GM12878 (cell line): Measurements from ENCODE around the gene ANKRD42. TPM values are rescaled to one million over a fixed set of nuclear protein-coding genes. Genes with fewer than 3 reads are reported as not detected.
A peak's percentile ranks its signal among the peaks of the same experiment; 100 is the strongest.

Source experiments
- ATAC-seq: fragments of 200-7000 bp; cut with Tn5 transposase; 3 replicates; pipeline ENCODE4 v1.9.1; 2020; ENCODE audit warnings: mild to moderate bottlenecking, moderate library complexity
- BruUV-seq: library from RNA; stranded (reverse); fragments of 400-500 nt; replicated peaks from 2 replicates; lab custom pipeline; 2021; lab: Mats Ljungman, UMichigan
- CTCF ChIA-PET: fragments of 300-600 bp; sonication (Branson Sonifier 250); formaldehyde crosslinking; extraction: SDS; loops from one replicate; lab custom pipeline; 2021; ENCODE audit warnings: inconsistent platforms; lab: Yijun Ruan, JAX
- POLR2A ChIA-PET: fragments of 350-600 bp; formaldehyde crosslinking; extraction: SDS; loops from one replicate; lab custom pipeline; 2021; ENCODE audit warnings: inconsistent platforms; lab: Charles Lee
- RAD21 ChIA-PET: fragments of 300-600 bp; sonication (Branson Sonifier 250); formaldehyde crosslinking; loops from one replicate; lab custom pipeline; 2023; ENCODE audit warnings: antibody characterized with exemption; ENCODE audit not compliant: unreplicated experiment; lab: Charles Lee
- SMC1A ChIA-PET: fragments of 300-600 bp; sonication (Branson Sonifier 250); formaldehyde crosslinking; loops from one replicate; lab custom pipeline; 2023; ENCODE audit not compliant: unreplicated experiment, uncharacterized antibody; lab: Charles Lee
- DNase-seq: peaks from one replicate; pipeline ENCODE4 v3.0.0-alpha.2; 2011; ENCODE audit warnings: low read depth, low spot score
- FAIRE-seq: peaks from 3 replicates; lab custom pipeline; 2011; peaks lifted over from hg19 to GRCh38; lab: Jason Lieb, UNC
- H2AFZ ChIP-seq: 2 replicates; pipeline ENCODE4 v1.6.0; 2011; ENCODE audit warnings: low read depth, low read length, control low read depth; ENCODE audit not compliant: control insufficient read depth
- H3K27ac ChIP-seq: 2 replicates; pipeline ENCODE4 v1.5.1; 2011; ENCODE audit warnings: control low read depth; ENCODE audit not compliant: control insufficient read depth, insufficient read depth
- H3K27me3 ChIP-seq, 2 experiments: replicated peaks in 1 of 2; 2 replicates each; pipeline versions ENCODE4 v1.6.0 to v1.6.1; 2011; ENCODE audit warnings: low read length in 1 of 2; ENCODE audit not compliant: control insufficient read depth in 2 of 2, insufficient read depth in 2 of 2
- H3K36me3 ChIP-seq, 2 experiments: 2 replicates each; pipeline ENCODE4 v1.5.1; 2011; ENCODE audit warnings: low read length in 1 of 2; ENCODE audit not compliant: control insufficient read depth in 2 of 2, insufficient read depth in 2 of 2
- H3K4me1 ChIP-seq: 2 replicates; pipeline ENCODE4 v1.6.1; 2011; ENCODE audit warnings: mild to moderate bottlenecking, low read length, moderate library complexity, mixed read lengths; ENCODE audit not compliant: control insufficient read depth, insufficient read depth
- H3K4me2 ChIP-seq: 2 replicates; pipeline ENCODE4 v1.6.0; 2011; ENCODE audit warnings: control low read depth; ENCODE audit not compliant: control insufficient read depth, insufficient read depth
- H3K4me3 ChIP-seq: fragments of 200-600 bp; sonication (generic); 2 replicates; pipeline ENCODE4 v1.5.1; 2016
- H3K79me2 ChIP-seq: 2 replicates; pipeline ENCODE4 v1.6.0; 2011; ENCODE audit warnings: low read length; ENCODE audit not compliant: control insufficient read depth, insufficient read depth
- H3K9ac ChIP-seq: 2 replicates; pipeline ENCODE4 v1.8.0; 2011; ENCODE audit warnings: low read length, control low read depth, mixed read lengths; ENCODE audit not compliant: control insufficient read depth, insufficient read depth
- H3K9me3 ChIP-seq: replicated peaks from 3 replicates; pipeline ENCODE4 v1.5.1; 2011; ENCODE audit warnings: mild to moderate bottlenecking, low read length; ENCODE audit not compliant: control insufficient read depth, insufficient read depth
- H4K20me1 ChIP-seq: 2 replicates; pipeline ENCODE4 v1.6.0; 2011; ENCODE audit not compliant: control insufficient read depth, insufficient read depth
- CEBPB ChIP-seq, 2 experiments: fragments of 150-350 bp in 1 of 2; IDR thresholded peaks; 2 replicates each; pipeline ENCODE4 v1.6.1; 2012 to 2014; ENCODE audit warnings: low read depth in 2 of 2, low read length in 2 of 2, borderline replicate concordance in 1 of 2, inconsistent platforms in 1 of 2
- EZH2 ChIP-seq: IDR thresholded peaks from 2 replicates; pipeline ENCODE4 v1.6.1; 2012; ENCODE audit warnings: low read depth, mild to moderate bottlenecking, control low read depth, inconsistent platforms, low read length, borderline replicate concordance; ENCODE audit not compliant: control insufficient read depth
- HDAC6 ChIP-seq: fragments of 200-600 bp; sonication (generic); IDR thresholded peaks from one replicate; pipeline ENCODE4 v1.8.0; 2017; ENCODE audit warnings: antibody characterized with exemption; ENCODE audit not compliant: unreplicated experiment
- TARDBP ChIP-seq: IDR thresholded peaks from 2 replicates; pipeline ENCODE4 v1.6.1; 2016; ENCODE audit warnings: borderline replicate concordance
- WGBS: methylation state at CpG from one replicate; pipeline ENCODE4 v1.1.6; 2016; ENCODE audit warnings: low lambda C conversion rate; ENCODE audit not compliant: insufficient replicate concordance, insufficient coverage; ENCODE audit errors: missing lambda C conversion rate; 5-methylcytosine and 5-hydroxymethylcytosine counted together
- in situ Hi-C: fragments of 300-500 bp; cut with MboI; formaldehyde crosslinking; loops from 9 replicates; pipeline ENCODE4 v1.14.3; 2018; ENCODE audit warnings: mixed read lengths
- intact Hi-C: fragments of 100-400 bp; cut with micrococcal nuclease; formaldehyde crosslinking; loops from one replicate; pipeline ENCODE4 v1.14.2; 2022; ENCODE audit not compliant: unreplicated experiment
- polyA plus RNA-seq, 11 experiments: library from polyadenylated mRNA; depleted of rRNA in 4 of 11; unstranded in 6 of 11; stranded (reverse) in 5 of 11; fragments of >200 nt; fragmentation: Nextera tagmentation in 4 of 11; fragmentation: Illumina TruSeq in 1 of 11; extraction: Ambion mirVana in 4 of 11; extraction: Trizol in 1 of 11; gene quantifications; 1 replicate in 1 of 11; 2 replicates in 10 of 11; pipeline versions ENCODE4 v1.2.1 to v1.2.3, GENCODE V29; 2011 to 2016; ENCODE audit warnings: inconsistent platforms in 2 of 11, missing spikeins in 2 of 11, low read depth in 1 of 11
- total RNA-seq, 4 experiments: library from RNA; depleted of rRNA in 3 of 4; stranded (reverse); fragments of >200 nt in 3 of 4; fragmentation: Illumina TruSeq in 1 of 4; extraction: Trizol in 1 of 4; gene quantifications; 2 replicates each; pipeline versions ENCODE4 v1.2.1 to v1.2.3, GENCODE V29; 2013 to 2021
- TF ChIP-seq, protein P1 (sequence below): fragments of 450-650 bp; IDR thresholded peaks from 2 replicates; pipeline ENCODE4 v1.6.1; 2017; ENCODE audit warnings: borderline replicate concordance

ANKRD42 gene
- total and polyA plus RNA-seq, 10 of the 15 experiments (the other 5 are each of a cell fraction or from before 2014, with no cell fraction given) = 0.68 to 3.2 (median 2.0) TPM

DNA sequence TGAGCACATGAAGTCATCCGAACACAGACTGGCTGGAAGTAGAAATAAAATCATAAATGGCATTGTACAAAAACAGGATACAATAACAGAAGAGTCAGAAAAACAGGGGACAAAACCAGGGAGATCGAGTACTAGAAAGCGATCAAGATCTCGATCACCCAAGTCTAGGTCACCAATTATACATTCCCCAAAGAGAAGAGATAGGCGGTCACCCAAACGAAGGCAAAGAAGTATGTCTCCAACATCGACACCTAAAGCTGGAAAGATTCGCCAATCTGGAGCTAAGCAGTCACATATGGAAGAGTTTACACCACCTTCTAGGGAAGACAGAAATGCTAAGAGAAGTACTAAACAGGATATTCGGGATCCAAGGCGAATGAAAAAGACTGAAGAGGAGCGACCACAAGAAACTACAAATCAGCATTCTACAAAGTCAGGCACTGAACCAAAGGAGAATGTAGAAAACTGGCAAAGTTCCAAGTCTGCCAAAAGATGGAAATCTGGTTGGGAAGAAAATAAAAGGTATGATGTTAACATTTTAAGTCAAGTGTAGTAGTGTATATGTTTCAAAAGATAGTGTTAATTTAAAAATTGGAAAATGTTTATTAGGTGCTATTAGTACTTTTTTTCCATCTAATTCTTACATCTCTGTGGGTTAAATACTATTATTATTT lies 27.2 kb upstream of the ANKRD42 start:
- RAD21 ChIA-PET = no interaction called here
- H3K27me3 ChIP-seq = no peaks in the 10 kb centered on the region
- DNase-seq (no peak), ATAC-seq (no peak), FAIRE-seq (no peak)
- H3K4me1 ChIP-seq = peaks cover 4% of the 10 kb centered on the region
- H3K4me3 ChIP-seq = no peak overlapping the region
- H3K36me3 ChIP-seq = peaks cover 14 to 60% of the 10 kb centered on the region in 2 experiments
- H3K9me3 ChIP-seq = no peaks in the 10 kb centered on the region; the same call in 1 of the 3 replicates
- CTCF ChIA-PET = no interaction called here
- no peak overlapping the region for H2AFZ ChIP-seq
- H3K27ac ChIP-seq = no peak overlapping the region
- intact Hi-C loops = no loop called here
- SMC1A ChIA-PET = no interaction called here
- POLR2A ChIA-PET = interaction anchor here (1.9 kb wide), 1 partner anchor 10 kb away, joined by 7 read pairs; the partner anchor contains the start of gene PCF11
- H3K9ac ChIP-seq = no peak overlapping the region
- H3K79me2 ChIP-seq = peaks cover 82% of the 10 kb centered on the region
- H4K20me1 ChIP-seq = peaks cover 3% of the 10 kb centered on the region; the same call in 1 of the 2 replicates
- TF ChIP-seq, protein P1, sequence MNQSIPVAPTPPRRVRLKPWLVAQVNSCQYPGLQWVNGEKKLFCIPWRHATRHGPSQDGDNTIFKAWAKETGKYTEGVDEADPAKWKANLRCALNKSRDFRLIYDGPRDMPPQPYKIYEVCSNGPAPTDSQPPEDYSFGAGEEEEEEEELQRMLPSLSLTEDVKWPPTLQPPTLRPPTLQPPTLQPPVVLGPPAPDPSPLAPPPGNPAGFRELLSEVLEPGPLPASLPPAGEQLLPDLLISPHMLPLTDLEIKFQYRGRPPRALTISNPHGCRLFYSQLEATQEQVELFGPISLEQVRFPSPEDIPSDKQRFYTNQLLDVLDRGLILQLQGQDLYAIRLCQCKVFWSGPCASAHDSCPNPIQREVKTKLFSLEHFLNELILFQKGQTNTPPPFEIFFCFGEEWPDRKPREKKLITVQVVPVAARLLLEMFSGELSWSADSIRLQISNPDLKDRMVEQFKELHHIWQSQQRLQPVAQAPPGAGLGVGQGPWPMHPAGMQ = no peak
- TF ChIP-seq TARDBP = no peak
- no peak for TF ChIP-seq HDAC6
- TF ChIP-seq CEBPB (IDR thresholded peaks at IDR 0.05; ENCODE audit: borderline replicate concordance in 1 of 2, low read depth in 2 of 2, low read length in 2 of 2) = no peak
- TF ChIP-seq EZH2 = no peak
- in situ Hi-C loops = no loop called here
- BruUV-seq = TSS peak; percentile 15
- WGBS = 96% methylated on average over 11 of the region's 11 CpGs
- no peak overlapping the region for H3K4me2 ChIP-seq
